GM18909 (cell line): ENCODE measurements around the gene DLX4.

Experiments
- ATAC-seq: cut with Tn5 transposase; IDR thresholded peaks from one replicate; pipeline ENCODE4 v1.9.1; 2021; ENCODE audit warnings: mild to moderate bottlenecking; ENCODE audit not compliant: unreplicated experiment, poor library complexity

The DLX4 gene, protein sequence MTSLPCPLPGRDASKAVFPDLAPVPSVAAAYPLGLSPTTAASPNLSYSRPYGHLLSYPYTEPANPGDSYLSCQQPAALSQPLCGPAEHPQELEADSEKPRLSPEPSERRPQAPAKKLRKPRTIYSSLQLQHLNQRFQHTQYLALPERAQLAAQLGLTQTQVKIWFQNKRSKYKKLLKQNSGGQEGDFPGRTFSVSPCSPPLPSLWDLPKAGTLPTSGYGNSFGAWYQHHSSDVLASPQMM

DNA sequence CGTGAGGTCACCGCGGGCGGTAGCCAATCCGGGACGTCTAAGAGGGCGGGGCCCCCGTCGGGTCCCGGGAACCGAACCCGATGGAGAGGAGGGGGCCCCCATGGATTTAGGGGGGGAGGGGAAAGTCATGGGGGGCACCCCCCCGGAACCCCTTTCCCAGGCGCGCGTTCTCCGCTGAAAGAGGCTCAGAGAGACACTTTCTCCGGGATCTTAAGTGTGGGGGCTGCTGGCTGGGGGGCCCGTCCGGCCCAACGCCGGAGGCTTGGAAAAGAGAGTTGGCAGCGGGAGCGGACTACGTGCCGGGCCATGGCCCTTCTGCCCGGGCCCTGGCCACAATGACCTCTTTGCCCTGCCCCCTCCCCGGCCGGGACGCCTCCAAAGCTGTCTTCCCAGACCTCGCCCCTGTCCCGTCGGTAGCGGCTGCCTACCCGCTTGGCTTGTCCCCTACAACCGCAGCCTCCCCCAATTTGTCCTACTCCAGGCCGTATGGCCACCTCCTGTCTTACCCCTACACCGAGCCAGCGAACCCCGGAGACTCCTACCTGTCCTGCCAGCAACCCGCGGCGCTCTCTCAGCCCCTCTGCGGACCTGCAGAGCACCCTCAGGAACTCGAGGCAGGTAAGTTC lies at the start of gene DLX4:
DLX4 (plus strand) TSS at position 57 of the 626 bp plus-strand sequence; CDS start at position 336, 279 bp downstream.
- ATAC-seq, result no peak

DNA sequence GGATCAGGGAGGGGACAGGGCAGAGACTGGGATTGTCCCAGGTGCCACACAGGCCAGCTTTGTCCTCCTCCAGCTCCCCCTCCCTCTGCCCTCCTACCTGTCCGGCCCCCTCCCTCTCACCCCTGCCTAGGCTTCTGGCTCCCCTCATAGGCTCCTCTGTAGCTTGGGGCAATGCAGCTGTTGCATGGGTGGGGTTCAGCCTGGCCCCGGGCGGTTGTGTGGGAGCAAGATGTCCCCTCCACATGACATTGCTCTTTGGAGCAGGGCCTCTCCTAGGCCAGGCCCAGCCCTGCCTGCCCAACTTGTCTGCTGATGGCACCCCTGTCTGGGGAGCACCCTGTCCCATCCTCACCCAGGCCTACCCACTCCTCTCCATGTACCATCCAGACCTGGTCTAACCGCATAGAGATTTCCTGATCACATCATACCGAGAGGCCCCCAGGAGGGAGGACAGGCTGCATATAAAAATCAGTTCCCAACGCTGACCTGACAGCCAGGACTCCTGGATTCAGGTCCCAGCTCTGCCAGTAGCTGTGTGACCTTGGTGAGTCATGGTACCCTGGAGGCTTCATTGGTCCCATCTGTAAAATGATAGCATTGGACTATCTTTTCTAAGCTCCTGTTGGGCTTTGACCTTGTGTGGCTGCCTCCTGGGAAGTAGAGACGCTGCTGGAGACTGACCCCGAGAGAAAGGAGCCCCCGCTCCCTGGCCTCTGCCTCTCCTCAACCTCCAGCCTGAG lies 48.8 kb upstream of the DLX4 start:
- no peak for ATAC-seq

DNA sequence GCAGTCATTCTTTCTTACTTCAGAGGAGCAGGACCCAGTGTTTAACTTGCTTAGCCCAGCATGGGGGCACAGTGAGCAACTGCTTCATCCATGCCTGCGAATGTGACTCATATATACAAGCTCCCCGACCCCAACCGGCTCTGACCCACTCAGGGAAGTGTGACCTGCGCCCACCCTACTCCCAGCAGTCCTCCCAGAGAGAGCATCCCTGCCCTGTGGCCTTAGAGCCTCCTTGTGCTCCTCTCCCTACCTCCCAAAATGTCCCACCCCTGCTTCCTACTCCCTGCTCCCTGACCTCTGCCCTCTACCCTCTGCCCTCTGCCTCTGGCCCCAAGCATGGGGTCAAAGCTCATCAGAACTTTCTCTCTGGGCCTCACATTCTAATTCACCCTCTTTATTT lies 46.9 kb upstream of the DLX4 start:
- no peak for ATAC-seq

GRCh38 chr17:49924116-49924515 lies 44.9 kb upstream of the DLX4 start:
- ATAC-seq, result no peak

- no peak for ATAC-seq
Observed at GRCh38 chr17:49924589-49924988, 44.4 kb upstream of the DLX4 start.

DNA sequence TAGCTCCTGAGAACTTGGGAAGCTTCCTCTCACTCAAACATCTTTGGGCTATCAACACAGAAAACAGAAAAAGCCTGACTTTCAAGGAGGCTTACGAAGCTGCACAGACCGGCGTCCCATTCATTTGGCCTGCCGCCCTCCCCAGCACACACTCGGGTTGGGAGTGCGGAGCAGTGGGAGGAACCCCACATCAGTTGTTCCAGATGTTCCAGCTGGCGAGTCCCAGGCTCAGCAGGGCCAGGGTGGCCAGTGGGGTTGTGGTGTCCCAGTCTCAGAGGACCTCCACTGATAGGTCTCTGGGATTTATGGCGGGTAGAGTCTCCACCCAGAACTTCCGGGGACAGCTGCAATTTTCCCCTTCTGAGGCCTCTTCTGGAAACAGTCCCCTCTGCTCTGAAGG lies 43.1 kb upstream of the DLX4 start:
- ATAC-seq, result no peak

GRCh38 chr17:49926886-49927285 lies 42.1 kb upstream of the DLX4 start:
- ATAC-seq, result no peak

DNA sequence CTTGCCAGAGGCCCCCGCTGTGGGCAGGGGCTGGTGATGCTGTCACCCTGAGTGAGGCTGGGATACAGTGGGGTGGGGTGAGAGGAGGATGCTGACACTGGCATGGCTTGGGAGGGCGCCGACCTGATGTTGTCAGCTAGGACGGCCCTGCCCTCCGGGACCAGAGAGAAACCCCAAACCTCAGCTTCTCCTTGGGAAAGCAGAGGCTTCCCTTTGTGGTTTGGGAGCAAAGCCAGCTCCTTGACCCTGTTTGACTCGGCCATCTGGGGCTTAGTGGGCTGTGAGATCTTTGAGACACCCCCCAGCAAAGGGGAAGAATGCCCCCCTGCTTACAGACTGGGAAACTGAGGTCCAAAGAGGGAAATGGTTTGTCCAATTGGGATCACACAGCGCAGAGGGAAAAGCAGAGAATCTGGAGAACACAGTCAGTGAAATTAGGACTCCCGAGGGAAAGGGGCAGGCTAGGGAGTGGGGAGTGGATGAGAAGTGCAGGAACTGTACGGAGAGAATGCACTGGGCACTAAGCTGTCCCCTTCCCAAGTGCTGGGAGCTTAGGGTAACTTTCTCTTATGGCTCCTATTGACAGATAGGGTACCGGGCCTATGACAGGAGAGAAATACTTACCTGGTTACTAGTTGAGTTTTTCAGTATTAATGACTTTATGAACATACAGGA lies 40.7 kb upstream of the DLX4 start:
- ATAC-seq, result no peak

GRCh38 chr17:49928837-49929475 lies 40.0 kb upstream of the DLX4 start:
- ATAC-seq, result no peak

GRCh38 chr17:49930880-49931279 lies 38.1 kb upstream of the DLX4 start:
- ATAC-seq, result no peak

DNA sequence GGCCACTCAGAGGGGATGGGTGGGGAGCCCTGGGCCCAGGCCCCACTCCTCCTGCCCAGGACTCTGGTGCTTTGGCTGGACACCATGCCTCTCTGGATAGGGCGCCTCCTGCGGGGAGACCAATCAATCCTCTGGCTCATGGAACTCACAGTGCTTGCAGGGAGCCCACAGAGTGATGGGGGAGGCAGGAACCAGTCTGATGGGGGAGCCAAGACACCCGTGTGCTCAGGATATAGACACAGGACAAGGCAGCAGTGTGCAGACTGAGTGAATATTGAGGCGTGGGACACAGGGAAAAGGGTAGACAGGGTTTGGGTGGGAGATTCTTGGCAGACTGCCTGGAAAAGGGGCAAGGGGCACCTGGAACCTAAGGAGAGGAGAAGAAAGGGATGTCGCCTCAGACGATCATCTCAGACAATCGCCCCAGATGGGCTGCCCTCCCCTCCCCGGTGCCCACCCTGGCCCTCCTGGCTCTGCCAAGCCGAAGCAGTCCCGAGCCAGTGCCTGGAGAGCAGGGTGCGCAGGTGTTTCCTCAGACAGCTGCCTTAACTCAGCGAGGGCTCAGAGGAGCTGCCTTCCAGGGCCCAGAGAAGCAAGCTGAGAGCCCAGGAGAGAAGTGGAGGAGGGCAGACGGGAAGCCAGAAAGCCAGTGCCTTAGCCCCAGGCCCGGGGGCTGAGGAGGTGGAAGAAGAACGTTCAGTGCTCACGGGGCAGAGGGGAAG lies 37.4 kb upstream of the DLX4 start:
- no peak for ATAC-seq

- no peak for ATAC-seq
Observed at GRCh38 chr17:49932138-49932723, 36.8 kb upstream of the DLX4 start.

GRCh38 chr17:49932901-49933300 lies 36.1 kb upstream of the DLX4 start:
- no peak for ATAC-seq

GRCh38 chr17:49935526-49936210 lies 33.3 kb upstream of the DLX4 start:
- ATAC-seq, result no peak

DNA sequence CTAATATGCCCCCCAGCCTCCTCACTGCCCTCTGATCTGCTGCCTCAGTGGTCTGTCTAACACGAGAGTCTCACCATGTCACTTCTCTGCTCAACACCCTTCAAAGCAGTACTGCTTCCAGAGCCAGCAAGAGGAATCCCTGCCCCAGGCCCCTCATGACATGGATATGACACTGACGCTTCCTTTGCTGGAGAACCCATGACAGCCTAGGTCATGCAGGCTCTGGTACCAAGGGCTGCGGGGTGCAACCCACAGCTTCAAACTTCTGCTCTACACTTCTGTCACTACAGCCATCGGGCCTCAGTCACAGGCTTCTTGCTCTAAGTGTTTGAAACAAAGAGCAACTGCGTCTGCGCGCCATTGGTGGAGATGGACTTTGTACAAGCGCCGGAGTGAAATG lies 32.6 kb upstream of the DLX4 start:
- ATAC-seq, result no peak

DNA sequence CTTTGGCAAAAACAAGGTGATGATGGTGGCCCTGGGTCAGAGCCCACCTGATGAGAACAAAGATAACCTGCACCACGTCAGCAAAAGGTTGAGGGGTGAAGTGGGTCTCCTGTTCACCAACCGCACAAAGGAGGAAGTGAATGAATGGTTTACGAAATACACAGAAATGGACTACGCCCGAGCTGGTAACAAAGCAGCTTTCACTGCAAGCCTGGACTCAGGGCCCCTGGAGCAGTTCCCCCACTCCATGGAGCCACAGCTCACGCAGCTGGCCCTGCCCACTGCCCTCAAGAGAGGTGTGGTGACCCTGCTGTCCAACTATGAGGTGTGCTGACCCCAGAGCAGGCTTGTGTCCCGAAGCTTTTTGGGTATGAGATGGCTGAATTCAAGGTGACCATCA lies 29.7 kb upstream of the DLX4 start:
- ATAC-seq, result no peak

- no peak for ATAC-seq
Observed at GRCh38 chr17:49941427-49941826, 27.6 kb upstream of the DLX4 start.

DNA sequence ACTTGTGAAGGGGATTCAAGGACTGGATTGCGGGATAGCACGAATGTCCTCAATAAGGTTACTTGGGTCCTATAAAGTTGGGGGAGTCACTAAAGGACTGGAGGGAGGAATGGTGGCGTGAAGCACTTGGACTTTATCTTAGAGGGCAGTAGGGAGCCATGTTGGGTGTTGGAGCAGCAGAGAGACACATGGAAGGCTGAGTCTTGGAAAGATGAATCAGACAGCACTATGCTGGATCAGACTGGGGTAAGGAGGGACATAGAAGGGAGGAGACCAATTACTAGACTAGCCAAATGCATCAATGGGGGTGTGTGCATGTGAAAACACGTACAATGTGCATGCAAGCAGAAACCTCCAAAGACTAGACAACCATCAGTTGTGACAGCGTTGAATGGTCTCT lies 26.0 kb upstream of the DLX4 start:
- ATAC-seq, result no peak

DNA sequence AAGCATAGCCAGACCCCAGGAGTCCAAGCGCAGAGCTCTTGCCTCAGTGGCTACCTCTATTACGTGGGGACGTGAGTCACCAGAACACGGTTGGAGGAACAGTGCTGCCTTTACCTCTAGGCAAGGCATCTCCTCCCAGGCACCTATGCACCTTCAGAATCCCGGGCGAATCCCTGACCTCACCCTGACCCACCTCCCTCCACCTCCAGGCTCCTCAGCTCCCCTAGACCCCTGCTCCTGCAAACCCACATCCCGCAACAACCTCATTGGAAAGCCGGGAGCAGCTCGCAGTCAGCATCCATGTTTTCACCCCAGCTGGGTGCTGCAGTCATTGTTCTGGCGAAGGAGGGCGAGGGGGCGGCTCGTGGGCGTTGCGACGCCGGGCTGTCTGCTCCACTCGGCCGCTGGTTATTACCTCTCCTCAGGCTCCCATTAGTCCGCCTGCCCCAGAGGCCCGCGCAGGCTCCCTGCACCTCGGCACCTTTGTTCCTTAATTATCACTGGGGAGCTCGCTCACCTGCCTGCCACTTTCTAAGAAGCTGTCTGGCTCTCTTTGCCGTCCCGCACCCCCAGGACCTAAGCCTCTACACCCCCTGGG lies 24.6 kb upstream of the DLX4 start:
- ATAC-seq, result no peak
